Measurements from ENCODE around the gene EDC3. TPM values are rescaled to one million over a fixed set of nuclear protein-coding genes. Genes with fewer than 3 reads are reported as not detected.

The EDC3 gene
- total RNA-seq, 2 donors from 2014 or later, result 6.7 to 9.2 TPM

GRCh38 chr15:74626336-74626735, 69.5 kb downstream of the EDC3 start:
- peaks cover under 1% of the 10 kb centered on the region for H3K4me1 ChIP-seq
- 85 to 90% methylated on average over 7 of the region's 7 CpGs for WGBS, 2 donors
- ATAC-seq, result no peak
- DNase-seq, result no peak
- no peaks in the 10 kb centered on the region for H3K9me3 ChIP-seq
- intact Hi-C loops (cut with DNase I), result loop anchor here (10.0 kb wide), 3 partner anchors 182 to 318 kb away; no protein-coding TSS in a partner anchor
- H3K27ac ChIP-seq, result no peak overlapping the region
- TF ChIP-seq CTCF (IDR thresholded peaks at IDR 0.05) (no peak), POLR2A (IDR thresholded peaks at IDR 0.05) (no peak)
- no peaks in the 10 kb centered on the region for H3K27me3 ChIP-seq
- H3K4me3 ChIP-seq, result no peak overlapping the region
- peaks cover 30 to 73% of the 10 kb centered on the region in 2 donors for H3K36me3 ChIP-seq (replicated peaks in 1 of 2; ENCODE audit: insufficient read depth in 1 of 2, low read depth in 2 of 2)

- TF ChIP-seq CTCF (IDR thresholded peaks at IDR 0.05) (no peak), POLR2A (IDR thresholded peaks at IDR 0.05) (no peak)
- no peak overlapping the region for H3K4me3 ChIP-seq
- DNase-seq (no peak), ATAC-seq (no peak)
- intact Hi-C loops (cut with DNase I), result loop anchor here (10.0 kb wide), 3 partner anchors 181 to 319 kb away; no protein-coding TSS in a partner anchor
- no peaks in the 10 kb centered on the region for H3K27me3 ChIP-seq
- H3K27ac ChIP-seq, result no peak overlapping the region
- H3K36me3 ChIP-seq (replicated peaks in 1 of 2; ENCODE audit: insufficient read depth in 1 of 2, low read depth in 2 of 2), result peaks cover 30 to 71% of the 10 kb centered on the region in 2 donors
- 75 to 85% methylated on average over 3 to 5 of the region's 6 CpGs for WGBS, 2 donors
- H3K4me1 ChIP-seq, result peaks cover 7% of the 10 kb centered on the region
- H3K9me3 ChIP-seq, result no peaks in the 10 kb centered on the region
Observed at GRCh38 chr15:74625693-74626092, 70.1 kb downstream of the EDC3 start.

- 74 to 80% methylated on average over 3 to 7 of the region's 7 CpGs for WGBS, 2 donors
- Histone ChIP-seq H3K36me3 (replicated peaks in 1 of 2; ENCODE audit: insufficient read depth in 1 of 2, low read depth in 2 of 2) (peaks cover 30 to 73% of the 10 kb centered on the region in 2 donors), H3K27me3 (no peaks in the 10 kb centered on the region), H3K4me3 (no peak overlapping the region), H3K9me3 (no peaks in the 10 kb centered on the region), H3K27ac (no peak overlapping the region), H3K4me1 (peaks cover 14% of the 10 kb centered on the region)
- ATAC-seq (no peak), DNase-seq (no peak)
- intact Hi-C loops (cut with DNase I), result loop anchor here (10.0 kb wide), 3 partner anchors 179 to 321 kb away; no protein-coding TSS in a partner anchor
- TF ChIP-seq POLR2A (IDR thresholded peaks at IDR 0.05), result no peak
- no peak for TF ChIP-seq CTCF (IDR thresholded peaks at IDR 0.05)
Observed at GRCh38 chr15:74624020-74624602, 71.7 kb downstream of the EDC3 start.

GRCh38 chr15:74622758-74623157, 73.1 kb downstream of the EDC3 start:
- DNase-seq, result no peak
- 89 to 94% methylated on average over 2 to 3 of the region's 3 CpGs for WGBS, 2 donors
- peaks cover 30 to 62% of the 10 kb centered on the region in 2 donors for H3K36me3 ChIP-seq (replicated peaks in 1 of 2; ENCODE audit: insufficient read depth in 1 of 2, low read depth in 2 of 2)

More at GRCh38 chr15:74622758-74623157, 73.1 kb downstream of the EDC3 start:
- Histone ChIP-seq H3K4me1 (peaks cover 28% of the 10 kb centered on the region), H3K4me3 (no peak overlapping the region), H3K9me3 (no peaks in the 10 kb centered on the region), H3K27me3 (no peaks in the 10 kb centered on the region), H3K27ac (no peak overlapping the region)
- TF ChIP-seq POLR2A (IDR thresholded peaks at IDR 0.05) (no peak), CTCF (IDR thresholded peaks at IDR 0.05) (no peak)
- intact Hi-C loops (cut with DNase I), result loop anchor here (10.0 kb wide), 3 partner anchors 178 to 322 kb away; no protein-coding TSS in a partner anchor
- ATAC-seq, result no peak
